CD8-positive, alpha-beta memory T cell (primary cell): ENCODE results near the gene FCAR. TPM values are rescaled to one million over a fixed set of nuclear protein-coding genes. Genes with fewer than 3 reads are reported as not detected.
"Not testable (repeated sequence)": the region's sequence is repeated elsewhere in the genome, so short reads cannot be mapped to it uniquely, and the experiment has no call there.

Experiments
- CTCF ChIA-PET: fragments of 350-600 bp; sonication (Branson Sonifier 250); formaldehyde crosslinking; loops from one replicate; lab custom pipeline; 2021; ENCODE audit warnings: antibody characterized with exemption; lab: Charles Lee
- POLR2A ChIA-PET: fragments of 350-600 bp; sonication (Branson Sonifier 250); formaldehyde crosslinking; loops from one replicate; lab custom pipeline; 2021; ENCODE audit warnings: antibody characterized with exemption; lab: Charles Lee
- DNase-seq, 5 donors: peaks; one replicate each; pipeline versions ENCODE4 v3.0.0 to v3.0.0-alpha.2; 2020 to 2022; ENCODE audit warnings: mixed read lengths in 1 of 5
- H3K27ac ChIP-seq: one replicate; pipeline ENCODE4 v1.7.0; 2013; ENCODE audit warnings: low read depth, mild to moderate bottlenecking, low read length, moderate library complexity
- H3K27me3 ChIP-seq: 2 replicates; pipeline ENCODE4 v1.7.0; 2013; ENCODE audit warnings: low read length, mild to moderate bottlenecking; ENCODE audit not compliant: insufficient read depth, poor library complexity, severe bottlenecking
- H3K36me3 ChIP-seq: 2 replicates; pipeline ENCODE4 v1.7.0; 2013; ENCODE audit warnings: mild to moderate bottlenecking, low read length, moderate library complexity; ENCODE audit not compliant: insufficient read depth
- H3K4me1 ChIP-seq: 2 replicates; pipeline ENCODE4 v1.7.0; 2013; ENCODE audit warnings: mild to moderate bottlenecking, low read length, moderate library complexity; ENCODE audit not compliant: insufficient read depth
- H3K4me3 ChIP-seq: 2 replicates; pipeline ENCODE4 v1.7.0; 2013; ENCODE audit warnings: mild to moderate bottlenecking, low read length
- H3K9me3 ChIP-seq: 2 replicates; pipeline ENCODE4 v1.7.0; 2013; ENCODE audit warnings: mild to moderate bottlenecking, low read length
- H3K27ac Mint-ChIP-seq, 8 donors: one replicate each; pipeline ENCODE4 v1.8.0; 2020 to 2021; ENCODE audit warnings: mixed read lengths in 8 of 8, mild to moderate bottlenecking in 6 of 8, inconsistent platforms in 3 of 8, moderate library complexity in 3 of 8
- H3K27me3 Mint-ChIP-seq, 2 donors: one replicate each; pipeline ENCODE4 v1.8.0; 2020 to 2021; ENCODE audit warnings: mixed read lengths in 2 of 2, mild to moderate bottlenecking in 1 of 2, moderate library complexity in 1 of 2
- H3K36me3 Mint-ChIP-seq, 3 donors: one replicate each; pipeline ENCODE4 v1.8.0; 2020 to 2021; ENCODE audit warnings: mixed read lengths in 3 of 3, inconsistent platforms in 1 of 3, mild to moderate bottlenecking in 1 of 3
- H3K4me1 Mint-ChIP-seq, 3 donors: one replicate each; pipeline ENCODE4 v1.8.0; 2020 to 2021; ENCODE audit warnings: mixed read lengths in 3 of 3, inconsistent platforms in 1 of 3, mild to moderate bottlenecking in 1 of 3
- H3K4me3 Mint-ChIP-seq, 7 donors: one replicate each; pipeline ENCODE4 v1.8.0; 2020 to 2021; ENCODE audit warnings: mixed read lengths in 7 of 7, mild to moderate bottlenecking in 6 of 7, moderate library complexity in 4 of 7, inconsistent platforms in 2 of 7
- H3K9me3 Mint-ChIP-seq, 5 donors: one replicate each; pipeline ENCODE4 v1.8.0; 2020 to 2022; ENCODE audit warnings: mixed read lengths in 5 of 5, mild to moderate bottlenecking in 3 of 5, moderate library complexity in 2 of 5, inconsistent platforms in 1 of 5
- polyA plus RNA-seq: library from polyadenylated mRNA; unstranded; fragments of 300-500 nt; fragmentation: Illumina TruSeq; gene quantifications from one replicate; pipeline ENCODE4 v1.2.3, GENCODE V29; 2021
- total RNA-seq, 2 experiments: library from RNA; stranded (reverse); gene quantifications; one replicate each; pipeline ENCODE4 v1.2.3, GENCODE V29; 2021

Gene FCAR
- total and polyA plus RNA-seq, 3 experiments from 2014 or later = not detected

- H3K27ac ChIP-seq, POLR2A ChIA-PET, H3K27me3 ChIP-seq, H3K36me3 Mint-ChIP-seq, H3K9me3 Mint-ChIP-seq, H3K4me3 ChIP-seq, H3K9me3 ChIP-seq, CTCF ChIA-PET, H3K36me3 ChIP-seq, H3K4me1 Mint-ChIP-seq, H3K4me1 ChIP-seq: not testable (repeated sequence)
- Mint-ChIP-seq H3K27me3 (peaks cover 12 to 17% of the 10 kb centered on the region in 2 donors), H3K27ac (peak within 1 kb of the TSS in 4 of 8 donors; percentile 8 to 92 (median 77)), H3K4me3 (peak within 1 kb of the TSS in 3 of 7 donors; percentile 2 to 68 (median 18))
- peak in 1 of 5 donors; percentile 23 for DNase-seq
Observed at GRCh38 chr19:54850061-54850640, 23.9 kb upstream of the FCAR start, which contains the start of gene KIR3DL2. TSS of gene KIR3DL2 (plus strand) at chr19:54850443. CDS start at chr19:54850476, 33 bp downstream.

- Histone ChIP-seq H3K27me3 (no peaks in the 10 kb centered on the region), H3K27ac (no peak overlapping the region), H3K9me3 (no peaks in the 10 kb centered on the region), H3K4me3 (no peak overlapping the region), H3K36me3 (no peaks in the 10 kb centered on the region), H3K4me1 (no peaks in the 10 kb centered on the region)
- H3K4me3 Mint-ChIP-seq = peak overlapping the region in 1 of 7 donors; percentile 68
- no peaks in the 10 kb centered on the region for H3K4me1 Mint-ChIP-seq
- peaks cover 0 to 7% (median 4%) of the 10 kb centered on the region in 5 donors for H3K9me3 Mint-ChIP-seq
- H3K27me3 Mint-ChIP-seq = peaks cover 12 to 14% of the 10 kb centered on the region in 2 donors
- no peaks in the 10 kb centered on the region for H3K36me3 Mint-ChIP-seq
- DNase-seq = no peak
- H3K27ac Mint-ChIP-seq = peak overlapping the region in 2 of 8 donors; percentile 59 to 92
- ChIA-PET POLR2A (no interaction called here), CTCF (no interaction called here)
Observed at GRCh38 chr19:54850930-54851329, 23.1 kb upstream of the FCAR start.

GRCh38 chr19:54851353-54851752 lies 22.7 kb upstream of the FCAR start:
- Mint-ChIP-seq H3K27me3 (peaks cover 12 to 13% of the 10 kb centered on the region in 2 donors), H3K4me1 (no peaks in the 10 kb centered on the region), H3K27ac (peak overlapping the region in 1 of 8 donors; percentile 59), H3K9me3 (peaks cover 0 to 6% (median 4%) of the 10 kb centered on the region in 5 donors), H3K36me3 (no peaks in the 10 kb centered on the region), H3K4me3 (peak overlapping the region in 1 of 7 donors; percentile 19)
- POLR2A ChIA-PET = no interaction called here
- no peaks in the 10 kb centered on the region for H3K9me3 ChIP-seq
- no peak overlapping the region for H3K27ac ChIP-seq
- no peak overlapping the region for H3K4me3 ChIP-seq
- no peaks in the 10 kb centered on the region for H3K4me1 ChIP-seq
- no peaks in the 10 kb centered on the region for H3K36me3 ChIP-seq
- CTCF ChIA-PET = no interaction called here
- no peaks in the 10 kb centered on the region for H3K27me3 ChIP-seq
- DNase-seq = no peak

GRCh38 chr19:54855241-54855640 lies 18.8 kb upstream of the FCAR start:
- H3K36me3 ChIP-seq, DNase-seq, H3K4me1 ChIP-seq, CTCF ChIA-PET, H3K27ac ChIP-seq, H3K9me3 Mint-ChIP-seq, H3K9me3 ChIP-seq, H3K4me3 ChIP-seq, H3K4me3 Mint-ChIP-seq, H3K4me1 Mint-ChIP-seq, H3K27me3 ChIP-seq, H3K27ac Mint-ChIP-seq, H3K36me3 Mint-ChIP-seq, POLR2A ChIA-PET: not testable (repeated sequence)
- H3K27me3 Mint-ChIP-seq = peaks cover 13 to 20% of the 10 kb centered on the region in 2 donors

GRCh38 chr19:54858476-54858875 lies 15.6 kb upstream of the FCAR start:
- H3K4me1 Mint-ChIP-seq, DNase-seq, POLR2A ChIA-PET, H3K27me3 ChIP-seq, H3K27ac Mint-ChIP-seq, H3K4me3 Mint-ChIP-seq, H3K4me3 ChIP-seq, CTCF ChIA-PET, H3K36me3 Mint-ChIP-seq, H3K27ac ChIP-seq, H3K4me1 ChIP-seq, H3K9me3 ChIP-seq, H3K36me3 ChIP-seq: not testable (repeated sequence)
- peaks cover 9 to 22% of the 10 kb centered on the region in 2 donors for H3K27me3 Mint-ChIP-seq
- H3K9me3 Mint-ChIP-seq = peaks cover 0 to 12% (median 4%) of the 10 kb centered on the region in 5 donors

GRCh38 chr19:54859421-54859820 lies 14.6 kb upstream of the FCAR start:
- POLR2A ChIA-PET, CTCF ChIA-PET, H3K9me3 ChIP-seq, H3K4me1 ChIP-seq, H3K27ac Mint-ChIP-seq, H3K36me3 Mint-ChIP-seq, DNase-seq, H3K4me3 Mint-ChIP-seq, H3K4me3 ChIP-seq, H3K27me3 ChIP-seq, H3K36me3 ChIP-seq, H3K4me1 Mint-ChIP-seq, H3K27ac ChIP-seq: not testable (repeated sequence)
- peaks cover 0 to 12% (median 4%) of the 10 kb centered on the region in 5 donors for H3K9me3 Mint-ChIP-seq
- peaks cover 9 to 21% of the 10 kb centered on the region in 2 donors for H3K27me3 Mint-ChIP-seq

- H3K4me1 ChIP-seq, H3K36me3 ChIP-seq, H3K27me3 ChIP-seq, POLR2A ChIA-PET, H3K27ac Mint-ChIP-seq, H3K4me3 ChIP-seq, H3K9me3 ChIP-seq, CTCF ChIA-PET, H3K36me3 Mint-ChIP-seq, DNase-seq, H3K27ac ChIP-seq, H3K4me1 Mint-ChIP-seq, H3K4me3 Mint-ChIP-seq: not testable (repeated sequence)
- H3K9me3 Mint-ChIP-seq = peaks cover 0 to 16% (median 10%) of the 10 kb centered on the region in 5 donors
- H3K27me3 Mint-ChIP-seq = peaks cover 13 to 36% of the 10 kb centered on the region in 2 donors
Observed at GRCh38 chr19:54863459-54863858, 10.6 kb upstream of the FCAR start.

- CTCF ChIA-PET = no interaction called here
- no peaks in the 10 kb centered on the region for H3K27me3 ChIP-seq
- H3K27ac Mint-ChIP-seq = no peak overlapping the region
- H3K36me3 Mint-ChIP-seq = peaks cover 0 to 2% (median 0%) of the 10 kb centered on the region in 3 donors
- no peaks in the 10 kb centered on the region for H3K36me3 ChIP-seq
- H3K4me1 Mint-ChIP-seq = no peaks in the 10 kb centered on the region
- H3K4me3 Mint-ChIP-seq = no peak overlapping the region
- H3K9me3 Mint-ChIP-seq = peaks cover 0 to 8% (median 4%) of the 10 kb centered on the region in 5 donors
- H3K9me3 ChIP-seq = no peaks in the 10 kb centered on the region
- peaks cover 4 to 17% of the 10 kb centered on the region in 2 donors for H3K27me3 Mint-ChIP-seq
- H3K4me3 ChIP-seq = no peak overlapping the region
- DNase-seq = no peak
- POLR2A ChIA-PET = no interaction called here
- no peak overlapping the region for H3K27ac ChIP-seq
- no peaks in the 10 kb centered on the region for H3K4me1 ChIP-seq
Observed at GRCh38 chr19:54871696-54872095, 2.3 kb upstream of the FCAR start.
